ENCODE results near the gene CDKL2. TPM values are rescaled to one million over a fixed set of nuclear protein-coding genes. Genes with fewer than 3 reads are reported as not detected.
"Not testable (repeated sequence)": the region's sequence is repeated elsewhere in the genome, so short reads cannot be mapped to it uniquely, and the experiment has no call there.

Gene CDKL2
- total RNA-seq, 1 experiment from 2014 or later = 0.46 TPM

- H3K4me2 ChIP-seq = no peak overlapping the region
- peak in 1 of 2 experiments; percentile 21 for DNase-seq
- no peaks in the 10 kb centered on the region for H3K9me2 ChIP-seq (ENCODE audit: insufficient read depth)
- H3K36me3 ChIP-seq (ENCODE audit: low read depth) = no peaks in the 10 kb centered on the region
- no peak overlapping the region for H3K27ac ChIP-seq
- no peaks in the 10 kb centered on the region for H3K4me1 ChIP-seq (replicated peaks; ENCODE audit: insufficient read depth)
- intact Hi-C loops (cut with micrococcal nuclease; ENCODE audit: unreplicated experiment) = no loop called here
- BruUV-seq (replicated peaks) = no TSS peak
- H2AFZ ChIP-seq = no peak overlapping the region
- H3K9me3 ChIP-seq (ENCODE audit: insufficient read depth, low read depth) = no peaks in the 10 kb centered on the region
- TF ChIP-seq CTCF (conservative IDR thresholded peaks at IDR 0.05) (no peak), EZH2 (IDR thresholded peaks at IDR 0.05; ENCODE audit: low read depth) (no peak)
- ChIA-PET CTCF (no interaction called here), POLR2A (ENCODE audit: unreplicated experiment) (no interaction called here)
- H3K79me2 ChIP-seq (ENCODE audit: low read depth) = no peaks in the 10 kb centered on the region
- H3K27me3 ChIP-seq (ENCODE audit: insufficient read depth, low read depth) = no peaks in the 10 kb centered on the region
- H3K4me3 ChIP-seq = no peak overlapping the region
- no peaks in the 10 kb centered on the region for H3F3A ChIP-seq (ENCODE audit: insufficient read depth, low read depth)
- H4K20me1 ChIP-seq (ENCODE audit: insufficient read depth) = no peaks in the 10 kb centered on the region
Measured at GRCh38 chr4:75547647-75548387, 82.5 kb downstream of the CDKL2 start.

GRCh38 chr4:75545526-75545925, 84.8 kb downstream of the CDKL2 start:
- no peak for DNase-seq
- no peaks in the 10 kb centered on the region for H4K20me1 ChIP-seq (ENCODE audit: insufficient read depth)
- H3K27ac ChIP-seq = no peak overlapping the region
- ChIA-PET CTCF (no interaction called here), POLR2A (ENCODE audit: unreplicated experiment) (no interaction called here)
- H2AFZ ChIP-seq = no peak overlapping the region
- H3K79me2 ChIP-seq (ENCODE audit: low read depth) = no peaks in the 10 kb centered on the region
- H3F3A ChIP-seq (ENCODE audit: insufficient read depth, low read depth) = no peaks in the 10 kb centered on the region
- H3K27me3 ChIP-seq (ENCODE audit: insufficient read depth, low read depth) = no peaks in the 10 kb centered on the region
- no TSS peak for BruUV-seq (replicated peaks)
- TF ChIP-seq EZH2 (IDR thresholded peaks at IDR 0.05; ENCODE audit: low read depth) = no peak
- no peak for TF ChIP-seq CTCF (conservative IDR thresholded peaks at IDR 0.05)
- intact Hi-C loops (cut with micrococcal nuclease; ENCODE audit: unreplicated experiment) = no loop called here
- H3K4me2 ChIP-seq = no peak overlapping the region
- H3K9me3 ChIP-seq (ENCODE audit: insufficient read depth, low read depth) = no peaks in the 10 kb centered on the region
- H3K4me1 ChIP-seq (replicated peaks; ENCODE audit: insufficient read depth) = no peaks in the 10 kb centered on the region
- no peaks in the 10 kb centered on the region for H3K36me3 ChIP-seq (ENCODE audit: low read depth)
- no peak overlapping the region for H3K4me3 ChIP-seq
- no peaks in the 10 kb centered on the region for H3K9me2 ChIP-seq (ENCODE audit: insufficient read depth)

- no peaks in the 10 kb centered on the region for H3K4me1 ChIP-seq (replicated peaks; ENCODE audit: insufficient read depth)
- no peak for TF ChIP-seq CTCF (conservative IDR thresholded peaks at IDR 0.05)
- TF ChIP-seq EZH2 (IDR thresholded peaks at IDR 0.05; ENCODE audit: low read depth) = no peak
- H2AFZ ChIP-seq = no peak overlapping the region
- intact Hi-C loops (cut with micrococcal nuclease; ENCODE audit: unreplicated experiment) = no loop called here
- H3K27me3 ChIP-seq (ENCODE audit: insufficient read depth, low read depth) = no peaks in the 10 kb centered on the region
- H4K20me1 ChIP-seq (ENCODE audit: insufficient read depth) = no peaks in the 10 kb centered on the region
- no TSS peak for BruUV-seq (replicated peaks)
- H3K4me3 ChIP-seq = no peak overlapping the region
- no peaks in the 10 kb centered on the region for H3K9me3 ChIP-seq (ENCODE audit: insufficient read depth, low read depth)
- H3K9me2 ChIP-seq (ENCODE audit: insufficient read depth) = no peaks in the 10 kb centered on the region
- no peaks in the 10 kb centered on the region for H3F3A ChIP-seq (ENCODE audit: insufficient read depth, low read depth)
- ChIA-PET CTCF (no interaction called here), POLR2A (ENCODE audit: unreplicated experiment) (no interaction called here)
- no peaks in the 10 kb centered on the region for H3K79me2 ChIP-seq (ENCODE audit: low read depth)
- H3K36me3 ChIP-seq (ENCODE audit: low read depth) = no peaks in the 10 kb centered on the region
- H3K27ac ChIP-seq = no peak overlapping the region
- DNase-seq = no peak
- no peak overlapping the region for H3K4me2 ChIP-seq
Measured at GRCh38 chr4:75544870-75545269, 85.5 kb downstream of the CDKL2 start.

GRCh38 chr4:75544220-75544619, 86.1 kb downstream of the CDKL2 start:
- intact Hi-C loops (cut with micrococcal nuclease; ENCODE audit: unreplicated experiment); H3K27me3 ChIP-seq (ENCODE audit: insufficient read depth, low read depth); H4K20me1 ChIP-seq (ENCODE audit: insufficient read depth); H3K9me3 ChIP-seq (ENCODE audit: insufficient read depth, low read depth); DNase-seq; CTCF ChIA-PET; H3K27ac ChIP-seq; H3K79me2 ChIP-seq (ENCODE audit: low read depth); H3K36me3 ChIP-seq (ENCODE audit: low read depth); H3K4me1 ChIP-seq (replicated peaks; ENCODE audit: insufficient read depth); H3K4me3 ChIP-seq; H3K4me2 ChIP-seq; BruUV-seq (replicated peaks); H3K9me2 ChIP-seq (ENCODE audit: insufficient read depth); H3F3A ChIP-seq (ENCODE audit: insufficient read depth, low read depth); H2AFZ ChIP-seq: not testable (repeated sequence)
- POLR2A ChIA-PET (ENCODE audit: unreplicated experiment) = interaction anchor here (0.6 kb wide), 1 partner anchor 9 kb away, joined by 4 read pairs; no protein-coding TSS in a partner anchor

All from PC-9 (cell line).